Mucosa of descending colon (tissue), 3 donors: Measurements from ENCODE around the gene SWSAP1. TPM values are rescaled to one million over a fixed set of nuclear protein-coding genes. Genes with fewer than 3 reads are reported as not detected.
"Not testable (repeated sequence)": the region's sequence is repeated elsewhere in the genome, so short reads cannot be mapped to it uniquely, and the experiment has no call there.

Experiments
- ATAC-seq: fragments of 200-7000 bp; cut with Tn5 transposase; one replicate; pipeline ENCODE4 v1.9.1; 2020; ENCODE audit warnings: mild to moderate bottlenecking, moderate library complexity
- DNase-seq, 3 donors: peaks; one replicate each; pipeline ENCODE4 v3.0.0-alpha.2; 2020
- H3K36me3 ChIP-seq: fragments of 200-600 bp; one replicate; pipeline ENCODE4 v1.8.0; 2021; ENCODE audit warnings: low read depth, mild to moderate bottlenecking
- H3K4me1 ChIP-seq: fragments of 200-600 bp; one replicate; pipeline ENCODE4 v1.8.0; 2021; ENCODE audit warnings: low read depth, mild to moderate bottlenecking
- H3K4me3 ChIP-seq: fragments of 200-600 bp; one replicate; pipeline ENCODE4 v1.8.0; 2021; ENCODE audit warnings: mild to moderate bottlenecking
- H3K9me3 ChIP-seq: fragments of 200-600 bp; one replicate; pipeline ENCODE4 v1.8.0; 2021; ENCODE audit warnings: mild to moderate bottlenecking
- intact Hi-C, 2 donors: fragments of 100-400 bp; cut with DNase I in 1 of 2; cut with micrococcal nuclease in 1 of 2; formaldehyde crosslinking; loops; one replicate each; pipeline versions ENCODE4 v1.11.0 to v1.11.1; 2022; cut with DNase I, micrococcal nuclease
- total RNA-seq, 3 donors: library from RNA; stranded (reverse); fragmentation: NEBNext Ultra II Directional in 2 of 3; extraction: Animal tissue kit (Norgen Biotek cat#: 25700) in 2 of 3; gene quantifications; one replicate each; pipeline versions ENCODE4 v1.2.1 to v1.2.4, GENCODE V29; 2021 to 2023
- TF ChIP-seq, protein P1 (sequence below): fragments of 200-600 bp; IDR thresholded peaks from one replicate; pipeline ENCODE4 v1.8.0; 2022; ENCODE audit warnings: antibody characterized with exemption, mild to moderate bottlenecking
- donor health status: DM: no; HTN: no; CAD: no; lungs with moderate emphysema.
- donor health status: DM: no; HTN: no; CAD: no.
- donor health status: DM: no; HTN: yes; CAD: no.

The SWSAP1 gene
- total RNA-seq, 3 donors from 2014 or later: 2.5 to 3.4 (median 3.3) TPM

DNA sequence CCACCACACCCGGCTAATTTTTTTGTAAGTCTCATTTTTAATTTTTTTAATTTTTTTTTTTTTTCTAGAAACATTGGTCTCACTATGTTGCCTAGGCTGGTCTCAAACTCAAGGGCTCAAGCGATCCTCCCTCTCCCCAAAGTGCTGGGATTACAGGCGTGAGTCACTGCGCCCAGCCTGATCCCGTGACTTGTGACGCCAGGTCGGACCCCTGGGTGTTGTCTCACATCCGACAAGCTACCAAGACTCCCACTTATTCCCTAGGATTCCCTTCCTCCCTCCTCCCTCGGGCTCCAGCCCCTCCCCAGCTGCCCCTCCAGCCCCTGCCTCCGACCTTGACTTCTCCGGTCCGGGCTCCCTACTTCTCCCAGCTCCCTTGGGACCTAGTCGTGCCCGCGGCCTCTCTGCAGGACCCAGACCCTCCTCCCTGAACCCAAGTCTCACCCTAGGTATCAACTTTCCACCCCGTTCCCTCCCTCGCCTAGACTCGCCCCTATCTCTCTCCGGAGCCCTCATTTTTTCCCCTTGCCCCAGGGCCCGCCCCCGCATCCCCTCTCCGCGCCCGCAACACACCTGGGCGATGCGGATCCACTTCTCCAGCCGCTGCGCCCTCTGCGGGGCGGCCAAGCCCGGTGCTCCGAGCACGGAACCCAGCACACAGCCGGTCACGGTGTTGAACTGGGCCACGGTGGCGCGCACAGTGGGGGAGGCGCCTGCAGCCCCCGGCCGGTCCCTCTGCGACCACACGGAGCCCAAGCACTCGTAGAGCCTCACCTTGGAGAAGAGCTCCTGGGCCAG is 31.6 kb downstream of the SWSAP1 start:
- Histone ChIP-seq H3K9me3 (no peaks in the 10 kb centered on the region), H3K4me3 (no peak overlapping the region), H3K4me1 (no peaks in the 10 kb centered on the region), H3K36me3 (no peaks in the 10 kb centered on the region)
- intact Hi-C loops: no loop called here
- no peak for ATAC-seq
- no peak for DNase-seq
- TF ChIP-seq, protein P1, sequence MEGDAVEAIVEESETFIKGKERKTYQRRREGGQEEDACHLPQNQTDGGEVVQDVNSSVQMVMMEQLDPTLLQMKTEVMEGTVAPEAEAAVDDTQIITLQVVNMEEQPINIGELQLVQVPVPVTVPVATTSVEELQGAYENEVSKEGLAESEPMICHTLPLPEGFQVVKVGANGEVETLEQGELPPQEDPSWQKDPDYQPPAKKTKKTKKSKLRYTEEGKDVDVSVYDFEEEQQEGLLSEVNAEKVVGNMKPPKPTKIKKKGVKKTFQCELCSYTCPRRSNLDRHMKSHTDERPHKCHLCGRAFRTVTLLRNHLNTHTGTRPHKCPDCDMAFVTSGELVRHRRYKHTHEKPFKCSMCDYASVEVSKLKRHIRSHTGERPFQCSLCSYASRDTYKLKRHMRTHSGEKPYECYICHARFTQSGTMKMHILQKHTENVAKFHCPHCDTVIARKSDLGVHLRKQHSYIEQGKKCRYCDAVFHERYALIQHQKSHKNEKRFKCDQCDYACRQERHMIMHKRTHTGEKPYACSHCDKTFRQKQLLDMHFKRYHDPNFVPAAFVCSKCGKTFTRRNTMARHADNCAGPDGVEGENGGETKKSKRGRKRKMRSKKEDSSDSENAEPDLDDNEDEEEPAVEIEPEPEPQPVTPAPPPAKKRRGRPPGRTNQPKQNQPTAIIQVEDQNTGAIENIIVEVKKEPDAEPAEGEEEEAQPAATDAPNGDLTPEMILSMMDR: no peak

DNA sequence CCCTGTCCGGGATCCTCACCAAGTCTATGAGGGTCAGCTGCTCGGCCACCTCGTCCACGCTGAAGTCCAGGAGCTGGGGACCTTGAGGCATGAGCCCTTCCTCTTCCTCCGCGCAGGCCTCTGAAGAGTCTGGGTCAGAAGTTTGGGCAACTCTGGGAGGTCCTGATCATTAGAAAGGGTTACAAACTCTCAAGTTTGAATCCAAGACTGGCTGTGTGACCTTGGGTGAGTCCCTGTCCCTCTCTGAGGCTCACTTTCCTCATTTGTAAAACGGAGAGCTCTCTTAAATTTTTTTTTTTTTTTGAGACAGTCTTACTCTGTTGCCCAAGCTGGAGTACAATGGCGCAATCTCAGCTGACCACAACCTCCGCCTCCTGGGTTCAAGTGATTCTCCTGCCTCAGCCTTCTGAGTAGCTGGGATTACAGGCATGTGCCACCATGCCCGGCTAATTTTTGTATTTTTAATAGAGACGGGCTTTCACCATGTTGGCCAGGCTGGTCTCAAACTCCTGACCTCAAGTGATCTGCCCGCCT is 32.3 kb downstream of the SWSAP1 start:
- H3K4me1 ChIP-seq, ATAC-seq, intact Hi-C loops, H3K36me3 ChIP-seq, H3K9me3 ChIP-seq, H3K4me3 ChIP-seq, DNase-seq: not testable (repeated sequence)

DNA sequence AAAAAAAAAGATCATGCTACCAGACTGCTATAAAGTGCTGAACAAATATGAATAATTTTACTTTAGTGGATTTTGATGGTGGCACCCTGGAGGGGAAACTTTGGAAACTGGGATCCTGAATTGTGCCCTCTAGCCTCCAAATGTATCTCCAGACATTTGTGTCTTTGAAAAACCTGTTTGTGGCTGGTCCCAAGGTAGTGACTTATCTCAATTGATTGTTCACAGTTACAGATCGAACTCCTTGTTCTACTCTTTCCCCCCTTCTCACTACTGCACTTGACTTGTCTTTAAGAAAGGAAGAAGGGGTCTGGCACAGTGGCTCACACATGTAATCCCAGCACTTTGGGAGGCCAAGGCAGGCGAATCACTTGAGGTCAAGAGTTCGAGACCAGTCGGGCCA is 34.1 kb downstream of the SWSAP1 start:
- Histone ChIP-seq H3K4me3 (no peak overlapping the region), H3K36me3 (no peaks in the 10 kb centered on the region), H3K4me1 (no peaks in the 10 kb centered on the region), H3K9me3 (no peaks in the 10 kb centered on the region)
- TF ChIP-seq, protein P1: no peak
- no peak for DNase-seq
- intact Hi-C loops: no loop called here
- no peak for ATAC-seq

DNA sequence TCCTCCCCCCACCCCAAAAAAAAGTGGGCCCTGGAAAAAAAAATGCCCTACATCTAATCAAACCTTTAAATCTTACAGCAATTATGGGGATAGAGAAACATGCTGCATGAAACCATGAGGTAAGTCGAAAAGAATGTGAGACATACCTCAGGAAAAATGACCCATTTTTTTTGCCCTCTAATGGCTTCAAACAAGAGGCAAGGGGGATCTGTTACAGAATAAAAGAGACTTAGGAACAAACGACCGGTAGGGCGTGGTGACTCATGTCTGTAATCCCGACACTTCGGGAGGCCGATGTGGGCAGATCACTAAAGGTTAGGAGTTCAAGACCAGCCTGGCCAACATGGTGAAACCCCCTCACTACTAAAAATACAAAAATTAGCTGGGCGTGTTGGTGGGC is 36.2 kb downstream of the SWSAP1 start:
- ATAC-seq (no peak), DNase-seq (no peak)
- Histone ChIP-seq H3K4me3 (no peak overlapping the region), H3K9me3 (no peaks in the 10 kb centered on the region), H3K4me1 (no peaks in the 10 kb centered on the region), H3K36me3 (no peaks in the 10 kb centered on the region)
- intact Hi-C loops: no loop called here
- TF ChIP-seq, protein P1: no peak

DNA sequence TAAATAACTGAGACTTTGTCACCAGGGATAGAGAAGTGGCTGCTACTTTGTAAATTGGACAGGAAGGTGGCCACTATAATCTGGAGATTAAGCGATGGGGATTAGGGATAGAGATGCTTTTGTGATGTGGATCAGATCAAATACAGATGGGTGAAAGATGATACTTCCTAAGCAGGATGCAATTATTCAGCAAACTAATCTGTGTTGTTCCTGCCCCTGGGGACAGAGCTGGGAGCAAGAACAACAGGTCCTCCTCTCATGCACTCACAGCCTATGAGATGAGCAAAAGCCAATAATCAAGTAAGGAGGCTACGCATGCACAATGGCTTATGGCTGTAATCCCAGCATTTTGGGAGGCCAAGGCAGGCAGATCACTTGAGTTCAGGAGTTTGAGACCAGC is 40.1 kb downstream of the SWSAP1 start:
- Histone ChIP-seq H3K4me1 (peaks cover 9% of the 10 kb centered on the region), H3K4me3 (no peak overlapping the region), H3K36me3 (no peaks in the 10 kb centered on the region), H3K9me3 (no peaks in the 10 kb centered on the region)
- intact Hi-C loops: no loop called here
- DNase-seq (no peak), ATAC-seq (no peak)
- TF ChIP-seq, protein P1: no peak

DNA sequence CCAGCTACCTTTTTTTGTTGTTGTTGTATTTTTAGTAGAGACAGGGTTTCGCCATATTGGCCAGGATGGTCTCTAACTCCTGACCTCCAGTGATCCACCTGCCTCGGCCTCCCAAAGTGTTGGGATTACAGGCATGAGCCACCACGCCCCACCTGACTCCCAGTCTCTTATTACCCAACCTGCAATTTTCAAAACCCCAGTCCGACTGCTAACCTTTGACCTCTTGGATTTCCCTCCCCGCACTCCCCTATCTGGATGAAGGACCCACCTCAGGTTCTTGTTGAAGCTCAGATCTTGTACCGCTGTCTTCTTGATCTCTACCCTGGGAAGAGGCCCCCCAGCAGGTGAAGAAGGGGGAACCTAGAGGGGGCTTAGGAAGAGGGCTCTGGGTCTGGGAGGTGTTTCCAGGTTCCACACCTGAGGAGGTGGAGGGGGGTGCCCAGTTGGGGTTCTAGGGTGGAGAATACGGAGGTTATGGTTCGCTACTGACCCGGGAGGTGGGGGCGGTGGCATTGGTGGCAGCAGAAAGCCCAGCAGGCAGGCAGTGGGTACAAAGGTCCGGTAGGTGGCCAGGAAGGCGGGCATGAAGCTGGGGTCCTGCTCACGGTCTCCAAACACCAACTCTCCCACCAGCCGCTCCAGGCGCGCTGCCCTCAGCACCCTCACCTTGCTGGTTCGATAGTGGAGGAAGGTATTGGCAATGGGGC is 42.0 kb downstream of the SWSAP1 start:
- Histone ChIP-seq H3K4me1 (peaks cover 24% of the 10 kb centered on the region), H3K4me3 (no peak overlapping the region), H3K9me3 (no peaks in the 10 kb centered on the region), H3K36me3 (no peaks in the 10 kb centered on the region)
- ATAC-seq (no peak), DNase-seq (no peak)
- intact Hi-C loops: no loop called here
- TF ChIP-seq, protein P1: no peak
